ENCODE results near the gene TMPRSS11B.
"Not testable (repeated sequence)": the region's sequence is repeated elsewhere in the genome, so short reads cannot be mapped to it uniquely, and the experiment has no call there.

TMPRSS11B gene, protein sequence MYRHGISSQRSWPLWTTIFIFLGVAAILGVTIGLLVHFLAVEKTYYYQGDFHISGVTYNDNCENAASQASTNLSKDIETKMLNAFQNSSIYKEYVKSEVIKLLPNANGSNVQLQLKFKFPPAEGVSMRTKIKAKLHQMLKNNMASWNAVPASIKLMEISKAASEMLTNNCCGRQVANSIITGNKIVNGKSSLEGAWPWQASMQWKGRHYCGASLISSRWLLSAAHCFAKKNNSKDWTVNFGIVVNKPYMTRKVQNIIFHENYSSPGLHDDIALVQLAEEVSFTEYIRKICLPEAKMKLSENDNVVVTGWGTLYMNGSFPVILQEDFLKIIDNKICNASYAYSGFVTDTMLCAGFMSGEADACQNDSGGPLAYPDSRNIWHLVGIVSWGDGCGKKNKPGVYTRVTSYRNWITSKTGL

GRCh38 chr4:68245594-68245993 lies at the start of gene TMPRSS11B:
Gene TMPRSS11B, minus strand, starts transcription at chr4:68245694. Its CDS starts 136 bp downstream, at chr4:68245558.
- DNase-seq: no peak

- DNase-seq: no peak
Measured at GRCh38 chr4:68291256-68291655, 45.8 kb upstream of the TMPRSS11B start.

DNA sequence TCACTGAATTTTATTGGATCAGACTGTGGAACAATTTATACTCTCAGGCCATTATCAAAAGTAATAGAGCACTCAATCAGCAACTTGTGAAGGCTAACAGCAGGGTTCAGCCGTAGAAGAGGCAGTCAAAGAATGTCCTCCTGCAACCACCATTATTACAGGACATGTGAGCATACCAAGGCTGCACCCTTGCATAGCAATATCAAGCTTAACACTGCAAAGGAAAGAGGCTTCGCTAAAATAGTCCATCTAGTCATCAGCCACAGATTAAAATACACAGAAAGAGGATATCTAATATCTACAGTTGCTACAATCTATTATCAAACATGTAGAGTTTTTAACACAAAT lies 42.9 kb upstream of the TMPRSS11B start:
- no peak for DNase-seq

DNA sequence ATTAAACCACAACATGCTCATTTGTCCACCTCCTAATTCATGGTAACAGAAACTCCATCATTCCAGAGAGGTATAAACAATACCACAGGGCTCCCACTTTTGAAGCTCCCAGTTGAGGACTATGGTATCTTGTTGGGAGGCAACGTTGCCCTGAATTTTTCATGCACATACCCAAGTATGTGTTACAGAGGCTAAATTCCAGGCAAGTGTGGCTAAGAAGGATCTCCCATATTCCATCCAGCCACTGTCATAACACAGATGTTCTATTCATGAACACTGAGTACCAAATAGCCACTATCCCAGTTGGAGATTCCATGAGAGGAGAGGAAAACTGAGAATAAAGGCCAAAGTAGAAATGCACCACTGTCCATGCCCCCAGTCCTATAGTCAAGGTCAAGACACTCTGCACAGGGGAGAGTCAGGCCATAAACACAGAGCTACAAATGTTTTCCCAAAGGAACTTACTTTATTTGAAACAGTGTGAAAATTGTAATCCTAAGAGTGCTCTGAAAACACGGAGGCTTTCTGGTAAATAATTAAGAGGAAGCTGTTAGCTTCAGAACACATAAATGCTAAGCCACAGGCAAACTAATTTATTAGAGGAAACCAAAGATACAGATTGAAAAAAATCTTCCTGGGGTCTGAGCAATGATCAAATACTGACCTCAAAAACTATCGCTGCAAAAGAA lies 42.4 kb upstream of the TMPRSS11B start:
- no peak for DNase-seq

DNA sequence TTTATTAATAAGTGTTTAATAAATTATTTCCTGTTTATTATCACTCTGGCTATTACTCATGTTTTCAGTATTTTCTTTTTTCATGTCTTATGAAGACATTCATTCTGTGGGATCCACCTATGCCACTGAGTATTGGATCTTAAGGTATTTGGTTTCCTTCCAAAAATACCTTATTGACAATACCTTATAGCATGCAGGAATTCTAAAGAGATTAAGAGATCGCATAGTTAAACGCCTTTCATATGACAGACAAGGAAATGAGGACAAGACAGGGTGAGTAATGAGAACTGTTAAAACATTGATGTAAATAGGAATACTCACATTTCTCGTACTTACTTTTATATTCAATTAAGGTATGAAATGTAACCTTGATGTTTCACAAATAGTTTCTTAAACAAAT lies 38.2 kb upstream of the TMPRSS11B start:
- DNase-seq: no peak

- DNase-seq: no peak
Measured at GRCh38 chr4:68283095-68283494, 37.6 kb upstream of the TMPRSS11B start.

GRCh38 chr4:68281796-68282740 lies 36.6 kb upstream of the TMPRSS11B start:
- not testable (repeated sequence) for DNase-seq

- DNase-seq: no peak
Measured at GRCh38 chr4:68278029-68278428, 32.5 kb upstream of the TMPRSS11B start.

- DNase-seq: no peak
Measured at GRCh38 chr4:68277627-68278026, 32.1 kb upstream of the TMPRSS11B start.

GRCh38 chr4:68272860-68273259 lies 27.4 kb upstream of the TMPRSS11B start:
- DNase-seq: no peak

DNA sequence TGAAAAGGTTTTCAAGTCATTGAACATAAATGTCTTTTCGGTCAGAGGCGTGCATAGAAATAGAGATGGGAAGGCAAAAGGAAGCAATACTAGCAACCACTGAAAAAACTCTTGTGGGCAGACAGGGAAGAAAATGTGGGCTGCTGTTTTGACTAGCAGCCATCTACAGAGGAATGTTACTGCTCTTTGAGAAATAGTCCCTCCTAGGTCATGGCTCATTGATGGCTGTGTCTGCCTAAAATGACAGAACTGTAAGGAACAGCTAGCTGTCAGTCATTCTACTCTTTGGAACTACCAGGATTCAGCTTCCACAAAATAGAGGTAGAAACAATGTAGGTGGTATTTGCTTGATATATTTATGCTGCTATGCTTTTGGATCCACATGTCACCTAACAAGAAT lies 26.9 kb upstream of the TMPRSS11B start:
- DNase-seq: no peak

- DNase-seq: no peak
Measured at GRCh38 chr4:68271851-68272357, 26.4 kb upstream of the TMPRSS11B start.

GRCh38 chr4:68267433-68267944 lies 22.0 kb upstream of the TMPRSS11B start:
- DNase-seq: no peak

DNA sequence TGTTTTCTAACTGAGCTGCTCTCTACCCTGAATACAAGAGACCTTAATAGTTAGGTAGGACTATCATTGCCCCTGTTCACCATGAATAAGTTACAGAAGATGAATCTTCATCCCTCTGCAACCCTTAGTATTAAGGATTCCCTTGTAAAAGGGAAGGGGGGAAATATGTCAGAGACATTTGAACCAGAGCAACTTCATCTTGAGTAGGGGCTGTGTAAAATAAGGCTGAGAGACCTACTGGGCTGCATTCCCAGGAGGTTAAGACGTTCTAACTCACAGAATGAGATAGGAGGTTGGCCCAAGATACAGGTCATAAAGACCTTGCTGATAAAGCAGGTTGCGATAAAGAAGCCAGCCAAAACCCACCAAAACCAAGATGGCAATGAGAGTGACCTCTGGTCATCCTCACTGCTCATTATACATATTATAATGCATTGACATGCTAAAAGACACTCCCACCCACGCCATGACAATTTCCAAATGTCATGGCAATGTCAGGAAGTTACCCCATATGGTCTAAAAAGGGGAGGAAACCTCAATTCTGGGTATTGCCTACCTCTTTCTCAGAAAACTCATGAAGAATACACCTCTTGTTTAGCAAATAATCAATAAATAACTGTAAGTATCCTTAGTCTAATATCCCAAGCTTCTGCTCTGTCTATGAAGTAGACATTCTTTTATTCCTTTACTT lies 19.5 kb upstream of the TMPRSS11B start:
- no peak for DNase-seq

GRCh38 chr4:68259191-68259590 lies 13.7 kb upstream of the TMPRSS11B start:
- no peak for DNase-seq

GRCh38 chr4:68257719-68258118 lies 12.2 kb upstream of the TMPRSS11B start:
- DNase-seq: no peak

- no peak for DNase-seq
Measured at GRCh38 chr4:68256284-68256683, 10.8 kb upstream of the TMPRSS11B start.

DNA sequence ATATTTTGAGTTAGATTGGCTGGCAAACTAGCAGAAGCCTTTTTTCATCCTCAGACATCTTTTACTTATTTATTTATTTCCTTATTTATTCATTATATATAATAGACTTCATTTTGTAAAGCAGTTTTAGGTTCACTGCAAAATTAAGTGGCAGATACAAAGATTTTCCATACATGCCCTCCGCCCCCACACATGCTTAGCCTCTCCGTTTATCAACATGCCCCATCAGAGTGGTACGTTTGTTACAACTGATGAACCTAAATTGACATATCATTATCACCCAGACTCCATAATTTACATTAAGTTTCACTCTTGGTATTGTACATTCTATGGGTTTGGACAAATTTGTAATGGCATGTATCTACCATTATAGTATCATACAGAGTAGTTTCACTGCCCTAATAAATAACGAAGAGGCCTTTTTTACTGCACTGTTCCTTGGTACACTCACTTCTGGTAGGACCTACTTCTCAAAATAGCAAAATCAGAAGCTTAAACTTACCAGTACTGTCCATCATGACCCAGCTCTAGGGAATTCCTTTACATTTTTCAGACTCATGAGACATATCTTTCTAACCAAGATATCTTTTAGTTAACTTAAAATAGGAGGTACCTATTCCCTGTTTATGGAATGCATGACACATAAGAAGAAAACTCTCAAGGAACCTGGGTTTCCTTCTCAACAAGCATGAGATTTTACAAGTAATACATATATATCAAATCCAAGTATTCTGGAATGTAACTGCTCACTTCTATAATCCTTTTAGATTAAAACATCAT lies 4.8 kb upstream of the TMPRSS11B start:
- peak; percentile 24 to 36 for DNase-seq

- no peak for DNase-seq
Measured at GRCh38 chr4:68249434-68249833, 3.9 kb upstream of the TMPRSS11B start.

- DNase-seq: no peak
Measured at GRCh38 chr4:68240620-68241019, 4.9 kb downstream of the TMPRSS11B start.

DNA sequence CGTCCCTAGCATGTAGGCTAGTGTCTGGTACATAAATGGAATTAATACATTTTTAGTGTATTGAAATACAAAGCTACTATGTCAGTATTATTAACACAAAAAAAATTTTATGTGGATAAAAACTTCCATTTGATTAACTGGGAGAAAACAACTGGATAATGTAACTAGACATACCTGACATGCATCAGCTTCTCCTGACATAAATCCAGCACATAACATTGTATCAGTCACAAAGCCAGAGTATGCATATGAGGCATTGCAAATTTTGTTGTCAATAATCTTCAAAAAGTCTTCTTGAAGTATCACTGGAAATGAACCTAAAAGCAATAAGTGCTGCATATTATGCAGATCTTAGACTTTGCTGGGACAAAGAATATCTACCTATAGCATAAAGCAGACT lies 16.9 kb downstream of the TMPRSS11B start:
- DNase-seq: no peak
